NCI-H2107 (cell line): ENCODE measurements around the gene SNN.

Experiments
- DNase-seq: peaks from one replicate; lab custom pipeline; 2025; lab: John Stamatoyannopoulos, UW

The SNN gene

DNA sequence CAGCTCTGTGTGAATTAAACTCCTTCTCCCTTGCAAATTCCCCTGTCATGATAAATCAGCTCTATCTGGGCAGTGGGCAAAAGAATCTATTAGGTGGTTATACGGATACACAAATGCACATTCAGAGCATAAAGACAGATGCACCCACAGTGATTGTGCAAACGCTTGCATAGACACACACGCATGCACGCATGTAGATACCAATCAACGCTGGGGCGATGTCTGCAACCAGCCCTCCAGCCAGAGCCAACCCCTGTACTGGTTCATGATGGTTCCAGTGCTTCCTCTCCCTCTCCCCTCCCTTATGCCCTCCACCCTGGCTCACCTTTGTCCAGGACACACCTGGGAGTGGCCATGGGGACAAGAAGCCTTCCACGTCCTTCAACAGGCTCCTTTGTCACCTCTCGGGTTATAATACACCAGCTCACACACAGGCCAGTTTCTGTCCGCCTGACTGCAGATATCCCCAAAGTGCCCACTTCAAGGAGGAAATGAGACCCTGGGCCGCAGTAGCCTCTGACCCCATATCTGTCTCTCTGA is 33.1 kb upstream of the SNN start:
- DNase-seq = no peak

DNA sequence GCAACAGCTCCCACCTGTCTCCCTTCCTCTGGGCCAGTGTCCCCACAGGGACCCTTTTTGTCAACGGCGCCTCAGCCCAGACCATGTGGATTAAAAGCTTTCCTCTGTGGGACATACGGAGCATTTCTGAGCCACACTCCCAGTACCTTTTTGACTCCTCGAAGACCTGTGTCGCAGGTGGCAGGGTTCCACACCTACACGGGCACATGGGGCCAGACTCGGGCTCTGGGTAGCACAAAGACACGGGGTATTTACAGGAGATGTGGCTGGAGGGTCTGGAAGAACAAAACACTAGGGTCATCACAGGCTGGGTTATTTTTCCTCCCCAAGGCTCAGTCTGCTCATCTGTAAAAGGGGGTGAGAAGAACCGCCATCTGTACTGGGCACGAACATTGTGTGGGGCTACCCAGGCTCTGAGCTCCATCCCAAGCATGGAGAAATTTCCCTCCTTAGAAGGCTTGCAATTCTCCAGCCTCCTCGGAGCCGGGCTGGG is 32.5 kb upstream of the SNN start:
- DNase-seq = no peak

DNA sequence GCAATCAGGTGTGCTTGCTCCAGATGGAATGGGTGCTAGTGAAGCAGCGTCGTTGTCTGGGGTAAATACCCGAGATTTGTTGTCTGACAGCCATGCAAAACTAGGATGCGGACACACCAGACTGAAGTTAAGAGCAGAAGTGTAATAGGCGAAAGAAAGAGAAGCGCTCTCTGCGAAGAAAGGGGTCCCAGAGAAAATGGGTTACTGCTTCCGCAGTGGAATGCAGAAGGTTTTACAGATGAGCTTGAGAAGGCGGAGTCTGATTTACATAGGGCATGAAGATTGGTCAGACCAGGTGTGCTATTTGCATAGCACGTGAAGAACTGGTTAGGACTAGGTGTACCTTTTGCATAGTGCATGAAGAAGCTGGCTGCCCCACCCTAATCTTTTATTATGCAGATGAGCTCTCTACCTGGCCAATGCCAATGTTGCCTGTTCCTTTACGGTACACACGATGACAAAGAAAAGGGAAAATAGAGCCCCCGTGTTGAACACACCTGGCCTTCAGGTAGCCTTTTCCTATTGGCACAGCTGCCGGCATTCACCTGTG is 32.0 kb upstream of the SNN start:
- DNase-seq = no peak

DNA sequence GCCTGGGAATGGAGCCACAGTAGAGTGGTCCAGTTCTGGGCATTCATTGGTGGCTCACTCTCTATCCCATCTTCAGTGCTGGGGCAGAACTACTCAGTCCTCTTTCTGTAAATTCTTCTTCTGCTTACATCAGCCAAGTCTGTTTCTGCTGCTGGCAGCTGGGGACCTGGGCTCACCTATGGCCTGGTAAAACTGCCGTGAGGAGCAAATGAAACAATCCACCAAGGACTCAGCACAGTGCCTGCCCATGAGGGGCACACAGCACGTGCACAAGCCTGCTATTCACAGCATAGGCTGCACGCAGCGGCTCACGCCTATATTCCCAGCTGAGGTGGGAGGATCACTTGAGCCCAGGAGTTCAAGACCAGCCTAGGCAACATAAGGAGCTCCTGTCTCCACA is 30.9 kb upstream of the SNN start:
- DNase-seq = no peak

DNA sequence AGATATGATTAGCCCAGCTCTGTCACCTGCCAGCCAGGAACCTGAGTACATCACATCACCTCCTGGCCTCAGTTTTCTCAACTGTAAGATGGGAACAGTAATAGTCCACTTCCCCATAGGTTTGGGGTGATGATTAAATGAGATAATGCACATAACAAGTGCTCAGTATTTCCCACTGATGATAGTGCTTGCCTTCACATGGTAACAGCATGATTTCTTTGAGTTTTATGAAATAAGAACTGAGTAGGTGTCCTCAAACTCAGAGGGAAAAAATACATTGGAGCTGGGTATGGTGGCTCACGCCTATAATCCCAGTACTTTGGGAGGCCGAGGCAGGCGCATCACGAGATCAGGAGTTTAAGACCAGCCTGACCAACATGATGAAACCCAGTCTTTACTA is 30.1 kb upstream of the SNN start:
- no peak for DNase-seq

DNA sequence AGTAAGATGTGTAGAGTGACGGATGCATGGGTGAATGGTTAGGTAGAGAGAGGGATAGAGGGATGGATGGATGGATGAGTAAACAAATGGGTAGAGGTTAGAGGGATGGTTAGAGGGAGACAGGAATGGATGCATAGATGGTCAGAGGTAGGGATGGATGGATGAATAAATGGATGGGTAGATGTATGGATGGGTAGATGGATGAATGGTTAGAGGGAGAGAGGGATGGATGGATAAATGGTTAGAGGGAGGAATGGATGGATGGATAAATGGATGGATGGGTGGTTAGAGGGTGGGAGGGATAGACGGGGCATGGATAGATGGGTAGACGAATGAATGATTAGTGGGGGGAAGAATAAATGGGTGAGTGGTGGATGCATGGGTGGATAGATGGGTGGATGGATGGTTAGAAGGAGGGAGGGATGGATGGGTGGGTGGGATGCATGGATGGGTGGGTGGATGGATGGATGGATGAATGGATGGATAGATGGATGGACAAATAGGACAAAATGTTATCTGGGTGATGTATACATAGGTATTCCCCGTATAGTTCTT is 29.2 kb upstream of the SNN start:
- DNase-seq = no peak

DNA sequence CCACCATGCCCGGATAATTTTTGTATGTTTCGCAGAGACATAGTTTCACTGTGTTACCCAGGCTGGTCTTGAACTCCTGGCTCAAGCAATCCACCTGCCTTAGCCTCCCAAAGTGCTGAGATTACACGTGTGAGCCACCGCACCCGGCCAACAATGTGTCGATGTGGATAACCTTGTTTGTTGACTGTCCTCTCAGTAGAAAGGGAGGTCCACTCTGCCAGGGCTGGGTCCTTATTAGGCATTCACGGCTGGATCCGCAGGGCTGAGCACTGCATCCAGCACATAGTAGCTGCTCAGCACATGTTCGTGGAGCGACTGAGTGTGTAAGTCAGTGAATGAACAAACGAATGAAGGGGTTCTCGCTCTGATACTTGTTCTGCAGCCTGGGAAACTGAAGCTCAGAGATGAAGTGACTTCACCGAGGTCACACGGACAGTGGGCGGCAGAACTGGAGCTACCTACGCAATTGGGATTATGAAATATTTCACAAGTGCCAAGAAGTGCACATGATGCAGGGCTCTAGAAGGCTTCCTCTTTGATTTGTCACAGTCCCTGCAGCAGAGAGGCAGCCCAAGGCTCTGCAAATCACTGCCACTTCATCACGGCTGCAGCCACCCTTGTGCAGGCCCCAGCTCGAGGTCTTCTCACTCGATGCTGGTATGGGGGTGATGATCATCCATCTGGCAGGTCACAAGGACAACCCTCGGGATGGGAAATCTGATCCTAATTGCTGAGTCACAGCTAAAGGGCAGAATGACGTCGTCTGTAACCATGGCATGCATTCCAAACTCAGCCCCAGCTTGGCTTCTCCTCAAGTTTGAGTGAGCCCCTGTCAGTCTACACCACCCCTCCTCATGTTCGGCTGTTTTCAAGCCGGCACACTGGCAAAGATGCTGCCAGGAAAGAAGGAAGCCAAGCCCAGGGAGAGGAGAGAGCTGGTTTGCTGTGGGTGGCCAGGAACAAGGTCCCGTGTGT is 28.0 kb upstream of the SNN start:
- DNase-seq = no peak

DNA sequence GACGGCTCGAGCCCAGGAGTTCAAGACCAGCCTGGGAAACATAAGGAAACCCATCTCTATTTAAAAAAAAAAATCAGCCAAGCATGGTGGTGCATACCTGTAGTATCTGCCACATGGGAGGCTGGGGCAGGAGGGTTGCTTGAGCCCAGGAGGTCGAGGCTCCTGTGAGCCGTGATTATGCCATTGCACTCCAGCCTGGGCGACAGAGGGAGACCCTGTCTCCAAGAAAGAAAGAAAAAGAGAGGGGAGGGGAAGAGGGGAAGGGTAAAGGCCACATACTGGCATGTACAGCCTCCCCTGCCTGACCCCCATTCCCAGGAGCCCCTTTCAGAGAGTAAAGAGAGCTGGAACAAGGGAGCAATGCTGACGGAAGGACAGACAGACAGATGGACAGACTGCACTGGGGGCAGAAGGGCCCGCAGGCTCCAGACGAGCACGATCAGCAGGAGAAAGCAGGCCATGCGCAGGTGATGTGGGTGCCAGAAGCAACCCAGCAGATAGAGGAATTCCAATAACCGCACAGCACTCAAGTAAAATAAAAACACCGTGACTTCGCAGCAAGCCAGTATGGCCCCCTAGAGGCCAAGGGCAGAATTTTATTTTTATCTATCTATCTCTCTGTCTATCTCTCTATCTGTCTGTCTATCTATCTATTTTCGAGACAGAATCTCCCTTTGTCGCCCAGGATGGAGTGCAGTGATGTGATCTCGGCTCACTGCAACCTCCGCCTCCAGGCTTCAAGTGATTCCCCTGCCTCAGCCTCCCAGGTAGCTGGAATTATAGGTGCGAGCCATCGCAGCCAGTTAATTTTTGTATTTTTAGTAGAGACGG is 27.1 kb upstream of the SNN start:
- DNase-seq = peak; percentile 17

DNA sequence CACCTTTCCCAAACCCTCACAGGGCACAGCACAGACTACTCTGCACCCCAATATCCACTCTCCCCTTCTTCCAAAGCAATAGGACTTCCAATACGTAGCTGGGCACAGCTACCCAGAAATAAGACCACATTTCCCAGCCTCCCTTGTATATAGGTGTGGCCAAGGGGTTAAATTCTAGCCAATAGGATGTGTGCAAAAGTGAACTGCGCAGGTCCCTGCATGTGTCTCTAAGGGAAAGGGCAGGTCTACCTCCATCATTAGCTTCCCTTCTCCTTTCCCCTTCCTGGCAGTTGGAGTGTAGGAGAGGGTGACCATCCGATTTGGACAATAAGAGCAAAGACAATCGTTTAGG is 25.5 kb upstream of the SNN start:
- DNase-seq = no peak

DNA sequence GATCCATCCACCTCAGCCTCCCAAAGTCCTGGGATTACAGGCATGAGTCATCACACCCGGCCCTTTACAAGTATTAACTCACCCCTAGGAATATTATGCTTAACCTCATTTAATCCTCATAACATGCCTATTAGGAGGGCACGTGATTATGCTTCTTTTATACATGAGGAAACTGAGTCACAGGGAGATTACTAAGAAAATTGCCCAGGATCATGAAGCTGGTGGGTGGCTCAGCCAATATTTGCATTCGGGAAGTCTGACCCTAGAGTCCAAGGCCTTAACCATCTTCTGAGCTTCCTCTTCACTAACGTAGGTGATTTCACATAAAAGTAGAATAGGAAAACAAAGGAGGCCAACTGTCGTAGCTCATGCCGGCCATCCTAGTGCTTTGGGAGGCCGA is 19.0 kb upstream of the SNN start:
- no peak for DNase-seq

DNA sequence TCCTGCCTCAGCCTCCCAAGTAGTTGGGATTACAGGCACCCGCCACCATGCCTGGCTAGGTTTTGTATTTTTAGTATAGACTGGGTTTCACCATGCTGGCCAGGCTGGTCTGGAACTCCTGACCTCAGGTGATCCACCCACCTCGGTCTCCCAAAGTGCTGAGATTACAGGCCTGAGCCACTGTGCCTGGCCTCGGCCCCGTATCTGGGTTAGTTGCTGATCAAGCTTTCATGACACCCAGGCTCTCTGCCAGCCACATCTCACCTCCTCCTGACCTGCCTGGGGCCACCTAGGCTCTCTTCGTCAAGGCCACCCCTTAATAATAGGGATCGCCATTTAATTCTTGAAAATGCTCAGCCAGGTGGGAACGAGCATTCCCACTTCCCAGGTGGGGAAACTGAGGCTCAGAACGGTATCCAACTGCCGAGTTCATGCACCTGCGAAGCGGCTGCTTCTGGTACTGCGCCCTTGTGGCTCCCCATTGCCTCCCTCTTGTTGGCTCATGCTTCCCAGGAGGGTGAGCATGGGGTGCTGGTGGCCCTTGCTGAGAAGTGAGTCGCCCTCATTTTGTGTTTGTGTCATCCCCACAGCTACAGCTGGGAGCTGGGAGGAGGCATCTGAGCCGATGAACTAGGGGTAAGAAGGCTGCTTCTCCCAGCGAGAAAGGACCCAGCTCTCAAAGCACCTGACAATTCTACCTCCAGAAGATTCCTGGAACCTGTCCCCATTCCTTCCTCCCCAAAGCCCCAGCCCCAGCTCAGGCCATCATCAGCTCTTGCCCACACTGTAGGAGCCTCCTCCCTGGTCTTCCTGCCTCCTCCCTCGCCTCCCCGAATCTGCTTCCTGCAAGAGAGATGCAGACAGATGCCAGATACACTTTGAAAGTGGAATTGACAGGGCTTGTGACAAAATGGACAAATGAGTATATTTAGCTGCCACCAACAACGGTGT is 17.3 kb upstream of the SNN start:
- DNase-seq = no peak

DNA sequence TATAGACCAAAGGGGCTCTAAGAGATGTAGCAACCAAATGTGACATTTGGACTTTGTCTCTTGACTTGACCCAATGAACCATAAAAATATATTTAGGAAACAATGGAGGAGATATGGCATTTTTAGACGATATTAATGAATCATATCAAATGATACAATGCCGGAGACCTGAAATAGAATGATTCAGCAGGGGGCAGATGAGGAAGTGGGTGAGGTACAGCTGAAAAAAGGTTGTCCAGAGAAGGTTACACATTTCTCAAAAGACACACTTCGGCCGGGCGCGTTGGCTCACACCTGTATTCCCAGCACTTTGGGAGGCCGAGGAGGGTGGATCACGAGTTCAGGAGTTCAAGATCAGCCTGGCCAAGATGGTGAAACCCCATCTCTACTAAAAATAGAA is 16.5 kb upstream of the SNN start:
- no peak for DNase-seq

DNA sequence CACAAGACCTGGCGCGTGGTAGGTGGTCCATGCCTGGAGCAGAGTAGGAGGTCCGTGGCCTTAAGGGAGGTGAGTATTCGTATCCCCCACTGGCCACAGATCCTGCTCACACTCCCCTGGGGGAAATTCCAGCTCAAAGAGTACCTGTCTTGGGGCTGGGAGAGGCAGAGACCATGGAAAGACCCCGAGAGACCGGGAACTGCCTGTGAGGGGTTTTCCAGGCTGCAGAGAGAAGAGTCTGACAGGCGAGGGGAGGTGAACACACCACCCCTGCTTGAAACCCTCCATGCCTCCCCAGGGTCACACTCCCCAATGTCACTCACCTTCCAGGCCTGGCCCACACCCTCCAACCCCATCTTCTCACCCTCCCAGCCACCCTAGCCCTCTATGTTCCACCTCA is 12.6 kb upstream of the SNN start:
- no peak for DNase-seq

DNA sequence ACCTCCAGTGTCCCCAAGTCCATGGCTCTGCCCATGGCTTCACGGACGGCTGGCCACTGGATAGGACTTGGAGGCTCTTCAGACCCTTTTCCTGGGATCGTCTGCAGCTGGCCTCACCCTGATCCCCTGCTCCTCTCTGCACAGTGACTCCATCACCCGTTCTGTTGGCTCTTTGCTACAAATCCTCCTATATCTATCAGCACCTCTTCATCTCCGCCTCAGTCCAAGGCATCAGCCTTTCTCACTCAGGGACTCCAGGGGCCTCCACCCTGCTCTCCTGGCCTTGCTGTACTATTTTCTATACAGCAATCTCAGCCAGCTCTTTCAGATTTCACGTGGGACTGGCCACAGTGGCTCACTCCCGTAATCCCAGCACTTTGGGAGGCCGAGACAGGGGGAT is 10.7 kb upstream of the SNN start:
- DNase-seq = no peak

DNA sequence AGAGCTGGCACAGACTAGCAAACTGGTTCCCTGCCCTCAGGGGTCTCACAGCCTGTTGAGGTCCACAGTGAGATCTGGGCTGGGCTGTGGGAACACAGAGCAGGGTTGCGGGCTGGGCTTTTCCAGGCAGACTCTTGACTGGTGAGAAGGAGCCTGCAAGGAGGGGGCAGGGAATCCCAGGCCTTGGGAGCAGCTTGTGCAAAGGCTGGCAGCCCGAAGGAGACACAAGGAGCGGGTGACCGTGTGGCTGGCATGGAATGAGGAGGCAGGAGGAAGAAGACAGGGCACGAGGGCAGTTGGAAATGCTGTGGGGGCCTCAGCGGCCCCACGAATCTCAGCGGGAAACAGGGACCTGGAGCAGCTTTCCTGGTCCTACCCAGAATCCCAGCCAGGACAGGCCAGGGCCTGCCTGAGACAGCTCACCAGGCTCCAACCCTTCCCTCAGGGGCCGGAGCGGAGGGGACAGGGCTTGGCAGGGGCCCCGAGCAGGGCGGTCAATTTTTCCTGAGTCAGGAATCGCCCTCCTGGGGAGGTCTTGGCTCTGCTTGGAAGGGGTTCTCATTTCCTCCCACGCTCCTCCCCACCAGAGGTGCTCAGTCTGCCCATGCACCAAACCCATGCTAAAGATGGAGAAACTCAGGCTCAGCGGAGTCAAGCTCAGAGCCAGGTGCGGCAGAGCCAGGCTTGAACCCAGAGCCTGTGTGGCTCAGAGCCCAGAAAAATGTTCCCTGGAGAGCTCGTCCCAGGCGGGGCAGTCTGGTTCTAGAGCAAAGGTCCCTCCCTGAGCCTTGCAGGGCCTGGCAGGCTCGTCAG is 9.2 kb upstream of the SNN start:
- DNase-seq = no peak

DNA sequence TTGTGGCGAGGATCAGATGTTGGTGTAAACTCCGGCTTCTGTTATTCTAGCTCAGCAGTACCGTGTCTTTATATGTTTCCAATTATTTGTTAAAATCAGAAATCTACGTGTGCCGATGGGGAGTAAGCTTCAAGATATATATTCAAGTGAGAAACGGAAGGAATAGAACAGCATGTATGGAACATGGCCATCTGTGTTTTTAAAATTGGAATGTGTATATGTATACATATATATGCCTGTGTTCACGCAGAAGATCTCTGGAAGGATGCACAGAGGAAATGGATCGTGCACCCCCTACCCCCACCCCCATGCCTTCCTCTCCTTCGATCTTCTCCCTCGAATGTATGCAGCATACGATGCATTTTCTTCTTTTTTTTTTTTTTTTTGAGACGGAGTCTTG is 7.7 kb upstream of the SNN start:
- DNase-seq = no peak

DNA sequence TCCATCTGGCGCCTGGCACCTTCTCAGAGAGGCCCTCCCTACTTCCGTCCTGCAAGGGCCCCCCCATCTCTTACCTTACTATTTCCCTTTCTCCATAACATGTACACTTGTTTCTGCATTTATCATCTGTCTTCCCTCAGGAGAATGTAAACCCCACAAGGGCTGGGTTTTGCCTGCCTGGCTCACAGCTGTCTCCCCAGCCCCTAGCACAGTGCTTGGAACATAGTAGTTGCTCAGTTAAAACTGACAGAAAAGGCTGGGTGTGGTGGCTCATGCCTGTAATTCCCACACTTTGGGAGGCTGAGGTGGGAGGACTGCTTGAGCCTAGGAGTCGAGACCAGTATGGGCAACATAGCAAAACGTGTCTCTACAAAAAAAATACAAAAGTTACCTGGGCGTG is 5.7 kb upstream of the SNN start:
- no peak for DNase-seq

DNA sequence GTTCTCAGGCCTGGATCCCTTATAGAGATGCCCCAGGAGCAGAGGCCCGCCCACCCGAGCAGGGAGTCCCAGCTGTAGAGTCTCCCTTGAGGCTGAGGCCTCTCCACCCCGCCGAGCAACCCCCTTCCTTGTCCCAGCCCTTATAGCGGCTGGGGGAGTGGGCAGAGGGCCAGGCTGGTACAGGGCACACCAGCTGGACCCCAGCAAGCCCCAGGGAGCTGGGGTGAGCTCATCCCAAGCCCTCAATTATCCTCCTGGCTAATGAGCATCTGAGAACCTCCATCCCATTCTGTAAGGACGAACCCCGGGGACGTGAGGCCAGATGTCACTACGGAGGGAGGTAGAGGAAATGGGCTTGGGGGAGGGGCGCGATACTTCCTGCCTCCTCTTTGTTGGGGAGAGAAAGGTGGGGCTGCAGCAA is 3.2 kb upstream of the SNN start:
- no peak for DNase-seq

DNA sequence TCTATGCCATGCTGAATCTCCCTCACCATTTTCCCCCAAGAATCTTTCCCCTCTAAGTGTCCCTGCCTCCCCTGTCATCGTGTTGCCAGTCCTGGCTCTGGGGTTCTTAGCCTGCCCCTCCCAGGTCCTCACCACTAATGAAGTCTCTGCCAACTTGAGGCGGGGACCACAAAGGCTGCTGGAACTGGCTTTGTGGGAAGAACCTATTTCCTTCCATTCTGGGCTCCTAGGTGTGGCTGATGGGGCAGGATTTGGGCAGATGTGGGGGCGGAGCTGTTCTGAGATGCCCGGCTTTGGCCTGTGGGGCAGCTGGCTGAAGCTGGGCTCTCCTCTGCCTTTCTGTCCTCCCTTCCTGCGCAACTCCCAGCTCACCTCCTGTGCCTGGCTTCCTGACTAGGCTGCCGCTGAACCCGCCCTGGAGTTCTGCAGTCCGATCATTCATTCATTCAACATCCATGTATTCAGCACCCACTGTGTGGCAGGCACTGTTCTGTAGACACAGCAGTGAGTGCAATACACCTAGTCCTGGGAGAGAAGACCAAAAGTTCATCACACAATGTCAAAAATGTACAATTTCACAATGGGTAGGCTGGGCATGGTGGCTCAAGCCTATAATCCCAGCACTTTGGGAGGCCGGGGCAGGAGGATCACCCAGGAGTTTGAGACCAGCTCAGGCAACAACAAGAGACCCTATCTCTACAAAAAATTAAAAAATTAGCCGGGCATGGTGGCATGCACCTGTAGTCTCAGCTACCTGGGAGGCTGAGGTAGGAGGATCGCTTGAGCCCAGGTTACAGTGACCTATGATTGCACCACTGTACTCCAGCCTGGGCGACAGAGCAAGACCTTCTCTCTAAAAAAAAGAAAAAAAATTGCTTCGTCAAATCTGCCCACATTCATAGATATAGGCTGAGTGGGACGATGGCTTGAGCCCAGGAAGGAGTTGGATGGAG is 1.9 kb upstream of the SNN start:
- DNase-seq = no peak
